ENCODE measurements around the gene EMSY. TPM values are rescaled to one million over a fixed set of nuclear protein-coding genes. Genes with fewer than 3 reads are reported as not detected.
A peak's percentile ranks its signal among the peaks of the same experiment; 100 is the strongest.

Gene EMSY
- total and polyA plus RNA-seq, 10 donors, result 3.8 to 81.8 (median 32.1) TPM

DNA sequence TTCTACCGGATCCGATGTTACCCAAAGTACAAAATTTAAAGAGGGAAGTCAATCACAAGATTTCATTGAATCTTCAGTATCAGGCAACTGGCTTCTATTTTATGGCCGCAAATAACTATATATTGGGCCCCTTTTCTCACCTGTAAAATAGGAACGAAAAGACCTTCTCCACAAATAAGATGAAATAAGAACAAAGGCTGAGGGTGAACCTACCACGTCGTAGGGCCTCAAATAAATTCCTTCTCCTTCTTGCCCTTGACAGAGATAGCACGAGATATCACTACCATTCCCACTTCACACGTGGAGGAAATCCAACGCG lies 794 bp upstream of the EMSY start:
- peak overlapping the region; percentile 86 to 100 (median 98) for H3K4me3 ChIP-seq
- WGBS, 5 donors, result 0 to 1% (median 0%) methylated on average over 10 of the region's 10 CpGs
- peak overlapping the region; percentile 83 to 95 (median 93) for H3K27ac ChIP-seq
- TF ChIP-seq POLR2AphosphoS5 (IDR thresholded peaks at IDR 0.05) (no peak), POLR2A (IDR thresholded peaks at IDR 0.05) (no peak)
- TF ChIP-seq, protein P1, sequence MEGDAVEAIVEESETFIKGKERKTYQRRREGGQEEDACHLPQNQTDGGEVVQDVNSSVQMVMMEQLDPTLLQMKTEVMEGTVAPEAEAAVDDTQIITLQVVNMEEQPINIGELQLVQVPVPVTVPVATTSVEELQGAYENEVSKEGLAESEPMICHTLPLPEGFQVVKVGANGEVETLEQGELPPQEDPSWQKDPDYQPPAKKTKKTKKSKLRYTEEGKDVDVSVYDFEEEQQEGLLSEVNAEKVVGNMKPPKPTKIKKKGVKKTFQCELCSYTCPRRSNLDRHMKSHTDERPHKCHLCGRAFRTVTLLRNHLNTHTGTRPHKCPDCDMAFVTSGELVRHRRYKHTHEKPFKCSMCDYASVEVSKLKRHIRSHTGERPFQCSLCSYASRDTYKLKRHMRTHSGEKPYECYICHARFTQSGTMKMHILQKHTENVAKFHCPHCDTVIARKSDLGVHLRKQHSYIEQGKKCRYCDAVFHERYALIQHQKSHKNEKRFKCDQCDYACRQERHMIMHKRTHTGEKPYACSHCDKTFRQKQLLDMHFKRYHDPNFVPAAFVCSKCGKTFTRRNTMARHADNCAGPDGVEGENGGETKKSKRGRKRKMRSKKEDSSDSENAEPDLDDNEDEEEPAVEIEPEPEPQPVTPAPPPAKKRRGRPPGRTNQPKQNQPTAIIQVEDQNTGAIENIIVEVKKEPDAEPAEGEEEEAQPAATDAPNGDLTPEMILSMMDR (IDR thresholded peaks at IDR 0.05 in 8 of 11, conservative IDR thresholded peaks at IDR 0.05 in 3 of 11), result no peak
- no peak for DNase-seq
- H3K9me3 ChIP-seq, result no peaks in the 10 kb centered on the region
- H3K36me3 ChIP-seq, result peaks cover 0 to 35% (median 14%) of the 10 kb centered on the region in 6 donors
- H3K4me1 ChIP-seq, result peaks cover 13 to 55% (median 27%) of the 10 kb centered on the region in 6 donors
- no peaks in the 10 kb centered on the region for H3K27me3 ChIP-seq (replicated peaks in 1 of 7)
- intact Hi-C loops (cut with DNase I; ENCODE audit: low total_unique reads), result loop anchor here (5.0 kb wide), 1 partner anchor 62 kb away; the partner anchor contains the start of genes GVQW3 and THAP12

DNA sequence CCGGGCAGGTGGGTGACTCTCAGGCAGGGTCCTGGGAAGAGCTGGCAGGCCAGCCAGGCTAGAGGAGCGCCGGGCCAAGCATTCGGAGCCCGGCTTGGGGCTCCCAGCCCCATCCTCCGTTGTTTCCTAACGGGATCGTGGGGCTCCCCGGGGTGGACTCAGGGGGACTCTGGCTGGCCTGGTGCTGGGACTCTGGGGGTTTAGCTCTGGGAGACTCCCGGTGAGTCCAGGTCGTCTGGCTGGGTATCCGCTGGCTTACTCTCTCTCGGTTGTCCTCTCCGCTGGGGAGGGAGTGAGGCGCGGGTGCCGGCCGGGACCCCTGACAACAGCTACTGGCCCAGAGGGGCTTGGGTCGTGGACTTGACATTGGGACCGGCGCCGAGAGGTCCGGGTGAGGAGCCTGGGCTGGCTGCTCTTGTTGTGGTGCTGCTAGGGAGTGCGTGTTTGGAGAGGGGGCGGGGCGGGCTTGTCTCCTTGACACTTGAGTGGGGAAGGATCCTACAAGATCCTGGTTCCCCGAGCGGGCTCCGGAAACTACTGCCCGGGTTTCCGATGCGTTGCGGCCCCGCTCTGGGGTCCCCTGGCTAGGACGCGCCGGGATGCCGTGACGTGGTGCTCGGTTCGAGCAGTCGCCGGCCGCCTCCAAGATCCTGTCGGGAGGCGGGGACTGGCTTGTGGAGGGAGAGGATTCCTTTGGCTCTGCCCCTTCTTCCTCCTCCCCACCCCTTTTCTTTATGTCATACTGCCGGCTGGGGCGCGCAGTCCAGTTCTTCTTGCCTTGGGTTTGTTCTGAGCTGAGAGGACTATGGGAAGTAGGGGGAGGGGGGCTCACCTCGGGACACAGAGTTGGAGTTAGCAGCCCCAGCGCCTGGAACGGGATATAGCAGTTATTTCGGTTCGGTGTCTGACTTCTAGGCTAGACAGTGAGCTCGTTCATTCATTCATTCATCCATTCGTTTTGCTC lies 585 bp downstream of the EMSY start:
- WGBS, 5 donors, result 0 to 1% (median 0%) methylated on average over 31 to 56 of the region's 56 CpGs

DNA sequence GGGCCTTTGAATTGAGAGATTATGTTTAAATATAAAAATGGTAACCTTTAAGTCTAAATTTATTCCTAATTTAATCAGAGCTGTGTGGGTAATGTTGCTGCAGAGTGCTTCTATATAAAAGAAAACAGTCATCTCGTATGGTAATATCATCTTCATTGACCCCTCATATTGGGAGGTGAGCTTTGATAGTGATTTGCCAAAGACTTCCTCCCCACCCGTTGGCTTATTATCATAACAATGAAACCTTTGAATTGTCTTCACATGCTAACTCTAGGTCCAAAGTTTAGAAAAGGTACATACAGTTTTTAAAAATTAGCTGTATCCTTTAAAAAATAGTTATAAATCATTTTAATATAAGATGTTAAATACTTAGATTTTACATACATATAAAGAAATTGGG lies 3.7 kb downstream of the EMSY start:
- H3K9me3 ChIP-seq, result no peaks in the 10 kb centered on the region
- H3K4me1 ChIP-seq, result peaks cover 9 to 54% (median 19%) of the 10 kb centered on the region in 6 donors
- H3K36me3 ChIP-seq, result peaks cover 0 to 67% (median 27%) of the 10 kb centered on the region in 6 donors
- DNase-seq, result no peak
- no peaks in the 10 kb centered on the region for H3K27me3 ChIP-seq (replicated peaks in 1 of 7)
- intact Hi-C loops (cut with DNase I; ENCODE audit: low total_unique reads), result no loop called here
- H3K27ac ChIP-seq, result no peak overlapping the region
- WGBS, 5 donors, result 47 to 87% (median 77%) methylated on average over 2 of the region's 2 CpGs
- no peak overlapping the region for H3K4me3 ChIP-seq
- TF ChIP-seq POLR2AphosphoS5 (IDR thresholded peaks at IDR 0.05) (no peak), POLR2A (IDR thresholded peaks at IDR 0.05) (no peak)
- TF ChIP-seq, protein P1 (IDR thresholded peaks at IDR 0.05 in 8 of 11, conservative IDR thresholded peaks at IDR 0.05 in 3 of 11), result no peak

More for the DNA sequence above, 585 bp downstream of the EMSY start:
- peak overlapping the region; percentile 86 to 100 (median 98) for H3K4me3 ChIP-seq
- TF ChIP-seq, protein P1 (IDR thresholded peaks at IDR 0.05 in 8 of 11, conservative IDR thresholded peaks at IDR 0.05 in 3 of 11), result no peak
- TF ChIP-seq POLR2AphosphoS5 (IDR thresholded peaks at IDR 0.05), result peak; percentile 66 to 83 (median 78)
- TF ChIP-seq POLR2A (IDR thresholded peaks at IDR 0.05), result peak in 1 of 3 donors; percentile 12
- H3K4me1 ChIP-seq, result peaks cover 13 to 59% (median 27%) of the 10 kb centered on the region in 6 donors
- peak; percentile 92 for DNase-seq
- H3K27ac ChIP-seq, result peak overlapping the region; percentile 83 to 95 (median 93)
- intact Hi-C loops (cut with DNase I; ENCODE audit: low total_unique reads), result no loop called here
- no peaks in the 10 kb centered on the region for H3K27me3 ChIP-seq (replicated peaks in 1 of 7)
- no peaks in the 10 kb centered on the region for H3K9me3 ChIP-seq
- H3K36me3 ChIP-seq, result peaks cover 0 to 48% (median 18%) of the 10 kb centered on the region in 6 donors

DNA sequence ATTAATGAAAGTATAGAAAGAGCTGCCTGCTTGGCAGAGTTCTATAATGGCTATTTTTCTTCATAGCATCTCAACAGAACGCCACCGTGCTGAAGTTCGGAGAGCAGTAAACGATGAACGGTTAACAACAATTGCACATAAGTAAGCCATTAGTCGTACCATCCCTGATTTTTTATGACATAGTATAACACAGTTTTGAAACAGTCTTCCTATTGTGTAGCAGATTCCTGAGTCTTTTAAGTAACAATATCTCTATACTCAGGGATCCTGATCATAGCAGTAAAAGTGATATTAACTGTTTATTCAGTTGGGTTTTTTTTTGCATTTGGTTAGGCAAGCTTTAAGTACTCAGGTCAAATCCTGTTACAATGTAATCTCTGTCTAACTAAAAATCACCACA lies 8.4 kb downstream of the EMSY start:
- no peaks in the 10 kb centered on the region for H3K9me3 ChIP-seq
- H3K4me1 ChIP-seq, result peaks cover 0 to 19% (median 0%) of the 10 kb centered on the region in 6 donors
- no peak for DNase-seq
- intact Hi-C loops (cut with DNase I; ENCODE audit: low total_unique reads), result no loop called here
- H3K27ac ChIP-seq, result no peak overlapping the region
- no peaks in the 10 kb centered on the region for H3K27me3 ChIP-seq (replicated peaks in 1 of 7)
- peaks cover 0 to 98% (median 24%) of the 10 kb centered on the region in 6 donors for H3K36me3 ChIP-seq
- no peak overlapping the region for H3K4me3 ChIP-seq
- no peak for TF ChIP-seq POLR2A (IDR thresholded peaks at IDR 0.05)
- TF ChIP-seq POLR2AphosphoS5 (IDR thresholded peaks at IDR 0.05), result no peak
- TF ChIP-seq, protein P1 (IDR thresholded peaks at IDR 0.05 in 8 of 11, conservative IDR thresholded peaks at IDR 0.05 in 3 of 11), result no peak
- 93 to 96% (median 96%) methylated on average over 6 of the region's 6 CpGs for WGBS, 5 donors

All from spleen (tissue), 11 donors.